Tibial nerve (tissue), 4 donors: ENCODE data around the gene SP140L. TPM values are rescaled to one million over a fixed set of nuclear protein-coding genes. Genes with fewer than 3 reads are reported as not detected.
A peak's percentile ranks its signal among the peaks of the same experiment; 100 is the strongest.

Source experiments
- DNase-seq, 2 donors: peaks; one replicate each; pipeline ENCODE4 v3.0.0-alpha.2; 2019; ENCODE audit warnings: low spot score in 2 of 2
- H3K27ac ChIP-seq, 4 donors: fragments of 200-600 bp; sonication (generic) in 3 of 4; one replicate each; pipeline ENCODE4 v1.5.1; 2017 to 2019; ENCODE audit warnings: mild to moderate bottlenecking in 1 of 4
- H3K27me3 ChIP-seq, 2 donors: fragments of 200-600 bp; sonication (generic) in 1 of 2; one replicate each; pipeline versions ENCODE4 v1.5.1 to v1.6.0; 2017 to 2019
- H3K36me3 ChIP-seq, 3 donors: fragments of 200-600 bp; sonication (generic); one replicate each; pipeline ENCODE4 v1.5.1; 2018 to 2019
- H3K4me1 ChIP-seq, 4 donors: fragments of 200-600 bp; sonication (generic) in 3 of 4; one replicate each; pipeline ENCODE4 v1.5.1; 2017 to 2019
- H3K4me3 ChIP-seq, 4 donors: fragments of 200-600 bp; sonication (generic) in 3 of 4; one replicate each; pipeline ENCODE4 v1.5.1; 2017 to 2019; ENCODE audit warnings: mild to moderate bottlenecking in 1 of 4, moderate library complexity in 1 of 4
- H3K9me3 ChIP-seq, 4 donors: fragments of 200-600 bp; sonication (generic) in 3 of 4; one replicate each; pipeline ENCODE4 v1.5.1; 2017 to 2019
- CTCF ChIP-seq, 5 experiments: fragments of 200-600 bp in 3 of 5; fragments of 450-650 bp in 2 of 5; sonication (generic) in 3 of 5; IDR thresholded peaks; one replicate each; pipeline ENCODE4 v1.5.1; 2016 to 2019; ENCODE audit warnings: antibody characterized with exemption in 5 of 5, mild to moderate bottlenecking in 3 of 5, moderate library complexity in 2 of 5
- EP300 ChIP-seq, 2 donors: sonication (generic); formaldehyde crosslinking; IDR thresholded peaks; one replicate each; pipeline ENCODE4 v1.6.1; 2017; ENCODE audit warnings: antibody characterized with exemption in 2 of 2, mild to moderate bottlenecking in 1 of 2
- POLR2A ChIP-seq, 2 donors: fragments of 450-650 bp; IDR thresholded peaks; one replicate each; pipeline ENCODE4 v1.6.1; 2017; ENCODE audit warnings: antibody characterized with exemption in 2 of 2, mild to moderate bottlenecking in 2 of 2, moderate library complexity in 2 of 2
- WGBS, 2 donors: methylation state at CpG; one replicate each; pipeline ENCODE4 v1.1.5; 2018; 5-methylcytosine and 5-hydroxymethylcytosine counted together
- total RNA-seq, 4 donors: library from RNA; depleted of rRNA; stranded (reverse); fragments of >200 nt; gene quantifications; one replicate each; pipeline ENCODE4 v1.1.0, GENCODE V29; 2016

Gene SP140L
- total RNA-seq, 4 donors from 2014 or later = 10.7 to 24.3 (median 12.9) TPM

- 25 to 33% methylated on average over 16 of the region's 16 CpGs for WGBS, 2 donors
- Histone ChIP-seq H3K9me3 (no peaks in the 10 kb centered on the region), H3K4me1 (peaks cover 0 to 67% (median 28%) of the 10 kb centered on the region in 4 donors), H3K27ac (peak overlapping the region; percentile 90 to 98 (median 94)), H3K36me3 (no peaks in the 10 kb centered on the region), H3K27me3 (no peaks in the 10 kb centered on the region), H3K4me3 (peak overlapping the region; percentile 74 to 81 (median 76))
- no peak for DNase-seq
- TF ChIP-seq POLR2A (IDR thresholded peaks at IDR 0.05) (no peak), EP300 (IDR thresholded peaks at IDR 0.05) (no peak)
These were observed 84.0 kb downstream of the SP140L start for GRCh38 chr2:230410861-230411569.

GRCh38 chr2:230411570-230412370 lies 84.8 kb downstream of the SP140L start:
- peak in 1 of 2 donors; percentile 72 for TF ChIP-seq EP300 (IDR thresholded peaks at IDR 0.05)
- TF ChIP-seq CTCF (IDR thresholded peaks at IDR 0.05) = no peak
- TF ChIP-seq POLR2A (IDR thresholded peaks at IDR 0.05) = peak in 1 of 2 donors; percentile 42
- H3K9me3 ChIP-seq = no peaks in the 10 kb centered on the region
- no peaks in the 10 kb centered on the region for H3K27me3 ChIP-seq
- H3K36me3 ChIP-seq = no peaks in the 10 kb centered on the region
- peak overlapping the region; percentile 90 to 98 (median 94) for H3K27ac ChIP-seq
- 1 to 4% methylated on average over 28 to 51 of the region's 57 CpGs for WGBS, 2 donors
- peak overlapping the region; percentile 74 to 81 (median 76) for H3K4me3 ChIP-seq
- peaks cover 0 to 67% (median 28%) of the 10 kb centered on the region in 4 donors for H3K4me1 ChIP-seq
- peak in 1 of 2 donors; percentile 42 for DNase-seq

GRCh38 chr2:230412371-230412711 lies 85.3 kb downstream of the SP140L start:
- H3K4me3 ChIP-seq = peak overlapping the region; percentile 74 to 81 (median 76)
- peaks cover 0 to 72% (median 29%) of the 10 kb centered on the region in 4 donors for H3K4me1 ChIP-seq
- DNase-seq = no peak
- 84 to 87% methylated on average over 3 of the region's 3 CpGs for WGBS, 2 donors
- no peak for TF ChIP-seq EP300 (IDR thresholded peaks at IDR 0.05)
- H3K27ac ChIP-seq = peak overlapping the region; percentile 90 to 98 (median 94)
- H3K27me3 ChIP-seq = no peaks in the 10 kb centered on the region
- no peaks in the 10 kb centered on the region for H3K9me3 ChIP-seq
- no peaks in the 10 kb centered on the region for H3K36me3 ChIP-seq

- 92 to 94% methylated on average over 9 of the region's 9 CpGs for WGBS, 2 donors
These were observed 85.9 kb downstream of the SP140L start for GRCh38 chr2:230412846-230413245.

GRCh38 chr2:230413479-230413878 lies 86.5 kb downstream of the SP140L start:
- DNase-seq = no peak
- no peaks in the 10 kb centered on the region for H3K27me3 ChIP-seq
- H3K9me3 ChIP-seq = no peaks in the 10 kb centered on the region
- no peak overlapping the region for H3K27ac ChIP-seq
- peaks cover 3 to 75% (median 32%) of the 10 kb centered on the region in 4 donors for H3K4me1 ChIP-seq
- TF ChIP-seq EP300 (IDR thresholded peaks at IDR 0.05) (no peak), CTCF (IDR thresholded peaks at IDR 0.05) (no peak), POLR2A (IDR thresholded peaks at IDR 0.05) (no peak)
- 94 to 96% methylated on average over 3 of the region's 3 CpGs for WGBS, 2 donors
- H3K36me3 ChIP-seq = no peaks in the 10 kb centered on the region
- H3K4me3 ChIP-seq = no peak overlapping the region

More at GRCh38 chr2:230412846-230413245, 85.9 kb downstream of the SP140L start:
- Histone ChIP-seq H3K4me1 (peaks cover under 1 to 75% (median 32%) of the 10 kb centered on the region in 4 donors), H3K27ac (peak overlapping the region in 2 of 4 donors; percentile 96 to 98), H3K36me3 (no peaks in the 10 kb centered on the region), H3K27me3 (no peaks in the 10 kb centered on the region), H3K9me3 (no peaks in the 10 kb centered on the region), H3K4me3 (no peak overlapping the region)
- TF ChIP-seq POLR2A (IDR thresholded peaks at IDR 0.05) = no peak
- TF ChIP-seq EP300 (IDR thresholded peaks at IDR 0.05) = no peak
- no peak for TF ChIP-seq CTCF (IDR thresholded peaks at IDR 0.05)
- DNase-seq = no peak

GRCh38 chr2:230414302-230414701 lies 87.3 kb downstream of the SP140L start:
- Histone ChIP-seq H3K27me3 (no peaks in the 10 kb centered on the region), H3K4me3 (no peak overlapping the region), H3K27ac (peak overlapping the region in 2 of 4 donors; percentile 20 to 98), H3K9me3 (no peaks in the 10 kb centered on the region), H3K4me1 (peaks cover 3 to 75% (median 28%) of the 10 kb centered on the region in 4 donors), H3K36me3 (no peaks in the 10 kb centered on the region)
- WGBS, 2 donors = 90 to 93% methylated on average over 5 to 6 of the region's 6 CpGs
- TF ChIP-seq CTCF (IDR thresholded peaks at IDR 0.05) (no peak), POLR2A (IDR thresholded peaks at IDR 0.05) (no peak), EP300 (IDR thresholded peaks at IDR 0.05) (no peak)
- no peak for DNase-seq
